Endothelial cell of umbilical vein (primary cell): Measurements from ENCODE around the gene GOLGA8J.

Source experiments
- CTCF ChIP-seq, 2 donors: IDR thresholded peaks; 1 replicate in 1 of 2; 2 replicates in 1 of 2; pipeline ENCODE4 v1.5.1; 2011; ENCODE audit warnings: low read length in 2 of 2, mild to moderate bottlenecking in 2 of 2, moderate library complexity in 2 of 2, control low read depth in 1 of 2, inconsistent platforms in 1 of 2, low read depth in 1 of 2; ENCODE audit not compliant: insufficient read depth in 1 of 2; ENCODE audit errors: extremely low read depth in 1 of 2
- EZH2 ChIP-seq: IDR thresholded peaks from 2 replicates; pipeline ENCODE4 v1.6.1; 2012; ENCODE audit warnings: borderline replicate concordance, low read depth, mild to moderate bottlenecking, moderate library complexity, low read length, inconsistent platforms; ENCODE audit not compliant: severe bottlenecking
- JUN ChIP-seq: IDR thresholded peaks from 2 replicates; pipeline ENCODE4 v1.6.1; 2011; ENCODE audit warnings: borderline replicate concordance, low read depth; ENCODE audit not compliant: insufficient read length, insufficient read depth
- MYC ChIP-seq: IDR thresholded peaks from one replicate; pipeline ENCODE4 v1.6.1; 2011; ENCODE audit warnings: mild to moderate bottlenecking, low read depth, low read length
- POLR2A ChIP-seq: IDR thresholded peaks from 2 replicates; pipeline ENCODE4 v1.6.1; 2012; ENCODE audit warnings: low read depth, mild to moderate bottlenecking, control low read depth, low read length
- POLR2AphosphoS5 ChIP-seq: IDR thresholded peaks from 2 replicates; pipeline ENCODE4 v1.6.1; 2012; ENCODE audit warnings: low read depth, mild to moderate bottlenecking, control low read depth, low read length, moderate library complexity; ENCODE audit not compliant: insufficient read depth

GRCh38 chr15:30033763-30034162 lies 49.0 kb upstream of the GOLGA8J start:
- no peak for TF ChIP-seq CTCF (IDR thresholded peaks at IDR 0.05; ENCODE audit: extremely low read depth in 1 of 2, insufficient read depth in 1 of 2, low read depth in 1 of 2, low read length in 2 of 2)
- no peak for TF ChIP-seq POLR2A
- no peak for TF ChIP-seq EZH2
- TF ChIP-seq MYC = no peak
- TF ChIP-seq POLR2AphosphoS5 = no peak
- no peak for TF ChIP-seq JUN
